Neural cell (in vitro differentiated cells): ENCODE data around the gene CASZ1. TPM values are rescaled to one million over a fixed set of nuclear protein-coding genes. Genes with fewer than 3 reads are reported as not detected.

ENCODE experiments used
- H2AFZ ChIP-seq: fragments of 200-600, 300-800 bp; sonication (generic), shearing (Covaris generic); 2 replicates; pipeline ENCODE4 v1.6.0; 2014; ENCODE audit warnings: low read depth, mild to moderate bottlenecking, antibody characterized with exemption, low read length, moderate library complexity
- H3F3A ChIP-seq: fragments of 200-600 bp; shearing (Covaris generic); 2 replicates; pipeline ENCODE4 v1.6.1; 2016; ENCODE audit warnings: mild to moderate bottlenecking, moderate library complexity, mixed read lengths, antibody characterized with exemption, low read length; ENCODE audit not compliant: insufficient read depth, poor library complexity, severe bottlenecking
- H3K27ac ChIP-seq: fragments of 200-600, 300-800 bp; sonication (generic), shearing (Covaris generic); 2 replicates; pipeline ENCODE4 v1.5.1; 2014; ENCODE audit warnings: mild to moderate bottlenecking, low read length, moderate library complexity
- H3K27me3 ChIP-seq: fragments of 300-800, 200-600 bp; sonication (generic), shearing (Covaris generic); 2 replicates; pipeline ENCODE4 v1.6.0; 2014; ENCODE audit warnings: mild to moderate bottlenecking, low read depth, low read length, moderate library complexity; ENCODE audit not compliant: insufficient read depth
- H3K36me3 ChIP-seq: fragments of 300-800, 200-600 bp; sonication (generic), shearing (Covaris generic); 2 replicates; pipeline ENCODE4 v1.5.1; 2014; ENCODE audit warnings: mild to moderate bottlenecking, antibody characterized with exemption, low read length, moderate library complexity; ENCODE audit not compliant: insufficient read depth
- H3K4me2 ChIP-seq: fragments of 300-800, 200-600 bp; sonication (generic), shearing (Covaris generic); 2 replicates; pipeline ENCODE4 v1.6.0; 2014; ENCODE audit warnings: mild to moderate bottlenecking, low read length
- H3K4me3 ChIP-seq: fragments of 300-800, 200-600 bp; sonication (generic), shearing (Covaris generic); 2 replicates; pipeline ENCODE4 v1.5.1; 2014; ENCODE audit warnings: mild to moderate bottlenecking, low read length, moderate library complexity
- H3K79me2 ChIP-seq: fragments of 200-600 bp; shearing (Covaris generic); replicated peaks from 2 replicates; pipeline ENCODE4 v1.6.0; 2014; ENCODE audit warnings: mild to moderate bottlenecking, low read length, moderate library complexity; ENCODE audit not compliant: insufficient read depth
- H3K9ac ChIP-seq: fragments of 300-800, 200-600 bp; sonication (generic), shearing (Covaris generic); 2 replicates; pipeline ENCODE4 v1.6.1; 2016; ENCODE audit warnings: mild to moderate bottlenecking, low read length, mixed read lengths
- H3K9me2 ChIP-seq: fragments of 200-600 bp; shearing (Covaris generic); 2 replicates; pipeline ENCODE4 v1.6.1; 2016; ENCODE audit warnings: mild to moderate bottlenecking, low read length, mixed read lengths; ENCODE audit not compliant: insufficient read depth
- H3K9me3 ChIP-seq: fragments of 200-600, 300-800 bp; sonication (generic), shearing (Covaris generic); 2 replicates; pipeline ENCODE4 v1.6.1; 2016; ENCODE audit warnings: mild to moderate bottlenecking, mixed run types, low read length, moderate library complexity, mixed read lengths
- H4K20me1 ChIP-seq: fragments of 200-600 bp; shearing (Covaris generic); 2 replicates; pipeline ENCODE4 v1.6.1; 2016; ENCODE audit warnings: mild to moderate bottlenecking, mixed run types; ENCODE audit not compliant: insufficient read depth
- CTCF ChIP-seq: fragments of 450-650 bp; IDR thresholded peaks from 2 replicates; pipeline ENCODE4 v1.5.1; 2014; ENCODE audit warnings: antibody characterized with exemption, mild to moderate bottlenecking, moderate library complexity; ENCODE audit not compliant: poor library complexity, severe bottlenecking
- EP300 ChIP-seq: fragments of 450-650 bp; conservative IDR thresholded peaks from 2 replicates; pipeline ENCODE4 v1.6.1; 2014; ENCODE audit warnings: antibody characterized with exemption, mild to moderate bottlenecking, moderate library complexity; ENCODE audit not compliant: poor library complexity, severe bottlenecking
- EZH2 ChIP-seq: fragments of 200-600, 300-800 bp; shearing (Covaris generic), sonication (generic); IDR thresholded peaks from 2 replicates; pipeline ENCODE4 v1.6.1; 2014; ENCODE audit warnings: antibody characterized with exemption, low read length, borderline replicate concordance, mild to moderate bottlenecking; ENCODE audit not compliant: insufficient read depth, poor library complexity, severe bottlenecking
- MXI1 ChIP-seq: fragments of 450-650 bp; conservative IDR thresholded peaks from 2 replicates; pipeline ENCODE4 v1.6.1; 2014; ENCODE audit warnings: antibody characterized with exemption, mild to moderate bottlenecking; ENCODE audit not compliant: poor library complexity, severe bottlenecking
- POLR2AphosphoS5 ChIP-seq: IDR thresholded peaks from 2 replicates; pipeline ENCODE4 v1.6.1; 2012
- RAD21 ChIP-seq: fragments of 450-650 bp; conservative IDR thresholded peaks from 2 replicates; pipeline ENCODE4 v1.6.1; 2014; ENCODE audit warnings: antibody characterized with exemption, mild to moderate bottlenecking, moderate library complexity
- REST ChIP-seq: IDR thresholded peaks from 2 replicates; pipeline ENCODE4 v1.6.1; 2012; ENCODE audit warnings: borderline replicate concordance
- SMC3 ChIP-seq: fragments of 450-650 bp; conservative IDR thresholded peaks from 2 replicates; pipeline ENCODE4 v1.6.1; 2014; ENCODE audit warnings: antibody characterized with exemption, mild to moderate bottlenecking, moderate library complexity; ENCODE audit not compliant: poor library complexity
- TAF1 ChIP-seq: IDR thresholded peaks from 2 replicates; pipeline ENCODE4 v1.6.1; 2012; ENCODE audit warnings: low read depth
- polyA plus RNA-seq: library from polyadenylated mRNA; depleted of rRNA; stranded (reverse); fragments of >200 nt; gene quantifications from 2 replicates; pipeline ENCODE4 v1.2.3, GENCODE V29; 2014

CASZ1 gene
- polyA plus RNA-seq, 1 donor from 2014 or later, result 0.27 TPM

- Histone ChIP-seq H3K27me3 (no peaks in the 10 kb centered on the region), H2AFZ (no peak overlapping the region), H3K36me3 (no peaks in the 10 kb centered on the region), H3K9ac (no peak overlapping the region), H3K27ac (no peak overlapping the region), H3K4me2 (no peak overlapping the region), H3K9me3 (no peaks in the 10 kb centered on the region), H3K9me2 (no peaks in the 10 kb centered on the region), H3K79me2 (no peaks in the 10 kb centered on the region), H4K20me1 (no peaks in the 10 kb centered on the region), H3K4me3 (no peak overlapping the region), H3F3A (no peaks in the 10 kb centered on the region)
- no peak for TF ChIP-seq SMC3
- TF ChIP-seq POLR2AphosphoS5, result no peak
- TF ChIP-seq MXI1, result no peak
- TF ChIP-seq TAF1, result no peak
- TF ChIP-seq EZH2, result no peak
- no peak for TF ChIP-seq REST
- TF ChIP-seq EP300, result no peak
- no peak for TF ChIP-seq RAD21
- TF ChIP-seq CTCF, result no peak
Measured at GRCh38 chr1:10610901-10611600, 185.4 kb downstream of the CASZ1 start.

GRCh38 chr1:10608690-10609089 is 187.8 kb downstream of the CASZ1 start:
- Histone ChIP-seq H2AFZ (no peak overlapping the region), H3K36me3 (no peaks in the 10 kb centered on the region), H3K9me2 (no peaks in the 10 kb centered on the region), H3K27me3 (no peaks in the 10 kb centered on the region), H3K4me2 (no peak overlapping the region), H3K79me2 (no peaks in the 10 kb centered on the region), H3K9me3 (no peaks in the 10 kb centered on the region), H3K9ac (no peak overlapping the region), H3F3A (no peaks in the 10 kb centered on the region), H4K20me1 (no peaks in the 10 kb centered on the region), H3K27ac (no peak overlapping the region), H3K4me3 (no peak overlapping the region)
- TF ChIP-seq MXI1 (no peak), EZH2 (no peak), TAF1 (no peak), EP300 (no peak), REST (no peak), SMC3 (no peak), RAD21 (no peak), POLR2AphosphoS5 (no peak), CTCF (no peak)
